RWPE2 (cell line): ENCODE measurements around the gene GATD1.

ENCODE experiments used
- ATAC-seq: fragments of 200-7000 bp; cut with Tn5 transposase; 3 replicates; pipeline ENCODE4 v1.9.1; 2021; ENCODE audit warnings: low read depth
- DNase-seq: peaks from one replicate; pipeline ENCODE4 v3.0.0-alpha.2; 2020; ENCODE audit warnings: low spot score
- H3K27ac ChIP-seq: fragments of 450-650 bp; 2 replicates; pipeline ENCODE4 v1.5.1; 2017; ENCODE audit warnings: mild to moderate bottlenecking; ENCODE audit not compliant: poor library complexity, severe bottlenecking
- H3K27me3 ChIP-seq: fragments of 250-450 bp; sonication (Bioruptor Pico); 2 replicates; pipeline ENCODE4 v1.5.1; 2021; ENCODE audit warnings: mild to moderate bottlenecking, moderate library complexity; ENCODE audit not compliant: insufficient read depth, poor library complexity, severe bottlenecking
- H3K36me3 ChIP-seq: fragments of 250-450 bp; sonication (Bioruptor Pico); 2 replicates; pipeline ENCODE4 v1.5.1; 2020; ENCODE audit warnings: low read depth, mild to moderate bottlenecking, moderate library complexity
- H3K4me1 ChIP-seq: fragments of 250-450 bp; sonication (Bioruptor Pico); 2 replicates; pipeline ENCODE4 v1.5.1; 2021; ENCODE audit warnings: mild to moderate bottlenecking, moderate library complexity; ENCODE audit not compliant: insufficient read depth, poor library complexity, severe bottlenecking
- H3K4me3 ChIP-seq: fragments of 250-450 bp; sonication (Bioruptor Pico); 2 replicates; pipeline ENCODE4 v1.5.1; 2021; ENCODE audit warnings: mild to moderate bottlenecking, moderate library complexity; ENCODE audit not compliant: severe bottlenecking
- H3K9me3 ChIP-seq: fragments of 250-450 bp; sonication (Bioruptor Pico); 2 replicates; pipeline ENCODE4 v1.5.1; 2021; ENCODE audit warnings: mild to moderate bottlenecking, moderate library complexity; ENCODE audit not compliant: severe bottlenecking
- CTCF ChIP-seq: fragments of 450-650 bp; IDR thresholded peaks from one replicate; pipeline ENCODE4 v1.5.1; 2017; ENCODE audit warnings: mild to moderate bottlenecking, moderate library complexity; ENCODE audit not compliant: poor library complexity, severe bottlenecking

The GATD1 gene

GRCh38 chr11:770642-771616 lies 6.4 kb downstream of the GATD1 start:
- no peak for TF ChIP-seq CTCF

GRCh38 chr11:769887-770641 lies 7.2 kb downstream of the GATD1 start:
- H3K4me1 ChIP-seq: no peaks in the 10 kb centered on the region
- no peak for ATAC-seq
- TF ChIP-seq CTCF: no peak
- no peaks in the 10 kb centered on the region for H3K27me3 ChIP-seq
- H3K9me3 ChIP-seq: no peaks in the 10 kb centered on the region
- H3K36me3 ChIP-seq: peaks cover 90% of the 10 kb centered on the region
- DNase-seq: peak; percentile 62
- no peak overlapping the region for H3K4me3 ChIP-seq
- H3K27ac ChIP-seq: no peak overlapping the region

More at GRCh38 chr11:770642-771616, 6.4 kb downstream of the GATD1 start:
- H3K36me3 ChIP-seq: peaks cover 82% of the 10 kb centered on the region
- H3K9me3 ChIP-seq: no peaks in the 10 kb centered on the region
- no peak overlapping the region for H3K27ac ChIP-seq
- no peak overlapping the region for H3K4me3 ChIP-seq
- peaks cover 5% of the 10 kb centered on the region for H3K4me1 ChIP-seq
- DNase-seq: peak; percentile 66
- no peak for ATAC-seq
- no peaks in the 10 kb centered on the region for H3K27me3 ChIP-seq

- Histone ChIP-seq H3K4me1 (peaks cover 13% of the 10 kb centered on the region), H3K27me3 (no peaks in the 10 kb centered on the region), H3K36me3 (peaks cover 82% of the 10 kb centered on the region), H3K4me3 (no peak overlapping the region), H3K27ac (no peak overlapping the region), H3K9me3 (no peaks in the 10 kb centered on the region)
- no peak for DNase-seq
- ATAC-seq: no peak
- TF ChIP-seq CTCF: no peak
Measured at GRCh38 chr11:767238-767637, 10.0 kb downstream of the GATD1 start.

DNA sequence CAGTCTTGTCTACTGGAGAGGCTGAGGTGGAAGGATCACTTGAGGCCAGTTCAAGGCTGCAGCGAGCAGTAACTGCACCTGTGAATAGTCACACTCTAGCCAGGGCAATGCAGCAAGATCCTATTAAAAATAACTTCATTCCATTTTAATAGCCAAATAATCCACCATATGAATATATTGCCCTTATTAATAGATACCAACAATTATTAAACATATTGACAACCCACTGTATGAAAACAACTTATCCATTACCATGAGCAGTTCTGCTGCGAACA lies 10.4 kb downstream of the GATD1 start:
- TF ChIP-seq CTCF: no peak
- ATAC-seq (no peak), DNase-seq (no peak)
- H3K27ac ChIP-seq: no peak overlapping the region
- no peaks in the 10 kb centered on the region for H3K9me3 ChIP-seq
- peaks cover 16% of the 10 kb centered on the region for H3K4me1 ChIP-seq
- no peaks in the 10 kb centered on the region for H3K27me3 ChIP-seq
- H3K36me3 ChIP-seq: peaks cover 86% of the 10 kb centered on the region
- H3K4me3 ChIP-seq: no peak overlapping the region
